H1 (cell line): ENCODE measurements around the gene KMT5B. TPM values are rescaled to one million over a fixed set of nuclear protein-coding genes. Genes with fewer than 3 reads are reported as not detected.

Experiments used
- CTCF ChIA-PET: fragments of 300-600 bp; sonication (Branson Sonifier 250); formaldehyde crosslinking; loops from one replicate; lab custom pipeline; 2021; ENCODE audit not compliant: partially characterized antibody; lab: Charles Lee
- POLR2A ChIA-PET: fragments of 300-600 bp; sonication (Branson Sonifier 250); formaldehyde crosslinking; loops from one replicate; lab custom pipeline; 2021; ENCODE audit warnings: inconsistent platforms; ENCODE audit not compliant: partially characterized antibody; lab: Charles Lee
- DNase-seq, 2 experiments: peaks; one replicate each; pipeline versions ENCODE4 v3.0.0 to v3.0.0-alpha.2; 2010 to 2022; ENCODE audit warnings: low spot score in 2 of 2, low read depth in 1 of 2, mixed read lengths in 1 of 2
- FAIRE-seq: peaks from 2 replicates; lab custom pipeline; 2011; peaks lifted over from hg19 to GRCh38; lab: Jason Lieb, UNC
- H2AFZ ChIP-seq: 2 replicates; pipeline ENCODE4 v1.8.1; 2012; ENCODE audit warnings: low read length, inconsistent platforms
- H2AK5ac ChIP-seq: 2 replicates; pipeline ENCODE4 v1.6.1; 2013; ENCODE audit warnings: low read depth, low read length
- H2BK120ac ChIP-seq: replicated peaks from 2 replicates; pipeline ENCODE3; 2013; ENCODE audit warnings: low read depth, low read length, inconsistent platforms
- H2BK12ac ChIP-seq: 2 replicates; pipeline ENCODE4 v1.6.1; 2013; ENCODE audit warnings: low read depth, low read length
- H2BK15ac ChIP-seq: 2 replicates; pipeline ENCODE4 v1.6.1; 2013; ENCODE audit warnings: low read length
- H2BK20ac ChIP-seq: 2 replicates; pipeline ENCODE4 v1.6.1; 2013; ENCODE audit warnings: low read length
- H2BK5ac ChIP-seq: 2 replicates; pipeline ENCODE4 v1.6.1; 2013; ENCODE audit warnings: low read depth, low read length
- H3K14ac ChIP-seq: 2 replicates; pipeline ENCODE4 v1.6.1; 2013; ENCODE audit warnings: inconsistent platforms; ENCODE audit not compliant: insufficient read length
- H3K18ac ChIP-seq: 2 replicates; pipeline ENCODE4 v1.6.1; 2013; ENCODE audit warnings: low read length; ENCODE audit errors: extremely low read depth
- H3K23ac ChIP-seq: 2 replicates; pipeline ENCODE4 v1.6.1; 2013; ENCODE audit warnings: inconsistent platforms; ENCODE audit not compliant: insufficient read length
- H3K23me2 ChIP-seq: 2 replicates; pipeline ENCODE4 v1.6.1; 2013; ENCODE audit warnings: low read depth, low read length
- H3K27ac ChIP-seq: 2 replicates; pipeline ENCODE4 v1.6.1; 2011; ENCODE audit warnings: low read depth, low read length, inconsistent platforms
- H3K27me3 ChIP-seq, 4 experiments: replicated peaks in 1 of 4; 1 replicate in 1 of 4; 2 replicates in 3 of 4; pipeline versions ENCODE4 v1.6.1 to v1.8.1; 2011 to 2013; ENCODE audit warnings: low read length in 3 of 4, mild to moderate bottlenecking in 3 of 4, inconsistent platforms in 2 of 4, mixed read lengths in 2 of 4, moderate library complexity in 1 of 4; ENCODE audit not compliant: control insufficient read depth in 3 of 4, insufficient read depth in 3 of 4; ENCODE audit errors: extremely low read depth in 1 of 4
- H3K36me3 ChIP-seq, 4 experiments: 2 replicates each; pipeline versions ENCODE4 v1.6.1 to v1.8.1; 2011 to 2013; ENCODE audit warnings: mild to moderate bottlenecking in 4 of 4, low read length in 3 of 4, moderate library complexity in 2 of 4, control low read depth in 1 of 4, inconsistent platforms in 1 of 4; ENCODE audit not compliant: insufficient read depth in 4 of 4, control insufficient read depth in 2 of 4
- H3K4ac ChIP-seq: replicated peaks from 2 replicates; pipeline ENCODE3; 2013; ENCODE audit warnings: low read length, low read depth, mixed read lengths, inconsistent platforms; ENCODE audit not compliant: insufficient read length
- H3K4me1 ChIP-seq, 4 experiments: replicated peaks in 1 of 4; 1 replicate in 1 of 4; 2 replicates in 3 of 4; pipeline versions ENCODE4 v1.6.1 to v1.8.1; 2011 to 2013; ENCODE audit warnings: low read length in 3 of 4, inconsistent platforms in 2 of 4, mixed read lengths in 1 of 4; ENCODE audit not compliant: insufficient read depth in 4 of 4, control insufficient read depth in 3 of 4
- H3K4me2 ChIP-seq, 2 experiments: 2 replicates each; pipeline versions ENCODE4 v1.6.1 to v1.8.1; 2011 to 2013; ENCODE audit warnings: low read depth in 2 of 2, low read length in 2 of 2, control low read depth in 1 of 2, inconsistent platforms in 1 of 2, mild to moderate bottlenecking in 1 of 2; ENCODE audit not compliant: insufficient read depth in 1 of 2
- H3K4me3 ChIP-seq, 4 experiments: fragments of 200-600, 300-600 bp in 1 of 4; sonication (generic), shearing (Covaris generic), sonication (Bioruptor Twin) in 1 of 4; 2 replicates each; pipeline versions ENCODE4 v1.5.1 to v1.8.1; 2011 to 2016; ENCODE audit warnings: low read length in 4 of 4, low read depth in 3 of 4, control low read depth in 2 of 4, inconsistent platforms in 2 of 4, mild to moderate bottlenecking in 2 of 4, mixed read lengths in 1 of 4, moderate library complexity in 1 of 4; ENCODE audit not compliant: insufficient read depth in 2 of 4; ENCODE audit errors: extremely low read depth in 1 of 4
- H3K56ac ChIP-seq: replicated peaks from 2 replicates; pipeline ENCODE3; 2013; ENCODE audit warnings: low read depth, mild to moderate bottlenecking, mixed read lengths, low read length, inconsistent platforms; ENCODE audit not compliant: insufficient read length
- H3K79me1 ChIP-seq: 2 replicates; pipeline ENCODE4 v1.6.1; 2013; ENCODE audit warnings: low read depth, low read length, control low read depth
- H3K79me2 ChIP-seq, 2 experiments: 2 replicates each; pipeline versions ENCODE4 v1.6.1 to v1.8.1; 2012 to 2013; ENCODE audit warnings: low read length in 2 of 2, mild to moderate bottlenecking in 2 of 2, inconsistent platforms in 1 of 2; ENCODE audit not compliant: insufficient read depth in 2 of 2, control insufficient read depth in 1 of 2
- H3K9ac ChIP-seq, 4 experiments: replicated peaks in 1 of 4; 1 replicate in 1 of 4; 2 replicates in 3 of 4; pipeline versions ENCODE4 v1.6.1 to v1.8.1; 2011 to 2013; ENCODE audit warnings: low read depth in 3 of 4, low read length in 3 of 4, control low read depth in 2 of 4, mild to moderate bottlenecking in 2 of 4, moderate library complexity in 2 of 4, inconsistent platforms in 1 of 4; ENCODE audit errors: extremely low read depth in 1 of 4
- H3K9me3 ChIP-seq, 2 experiments: 2 replicates each; pipeline versions ENCODE4 v1.6.1 to v1.8.1; 2012 to 2013; ENCODE audit warnings: mild to moderate bottlenecking in 2 of 2, moderate library complexity in 2 of 2, control low read depth in 1 of 2, inconsistent platforms in 1 of 2, low read depth in 1 of 2, low read length in 1 of 2, mixed read lengths in 1 of 2; ENCODE audit not compliant: insufficient read depth in 2 of 2
- H4K20me1 ChIP-seq, 2 experiments: replicated peaks in 1 of 2; 2 replicates each; pipeline versions ENCODE3 to v1.8.1; 2011 to 2013; ENCODE audit warnings: inconsistent platforms in 2 of 2, low read length in 2 of 2, mild to moderate bottlenecking in 1 of 2; ENCODE audit not compliant: insufficient read depth in 2 of 2, control insufficient read depth in 1 of 2
- H4K5ac ChIP-seq: 2 replicates; pipeline ENCODE4 v1.6.1; 2013; ENCODE audit warnings: low read length, low read depth, mixed read lengths, inconsistent platforms; ENCODE audit not compliant: insufficient read length
- H4K8ac ChIP-seq: 2 replicates; pipeline ENCODE4 v1.8.0; 2013; ENCODE audit warnings: mild to moderate bottlenecking, moderate library complexity, low read length, inconsistent platforms; ENCODE audit not compliant: insufficient read depth; ENCODE audit errors: extremely low read depth
- H4K91ac ChIP-seq: replicated peaks from 2 replicates; pipeline ENCODE3; 2013; ENCODE audit warnings: low read length, mixed read lengths, inconsistent platforms; ENCODE audit not compliant: insufficient read length
- CHD2 ChIP-seq: IDR thresholded peaks from 2 replicates; pipeline ENCODE4 v1.6.1; 2012; ENCODE audit warnings: low read length, improper control_type of control experiment
- EZH2 ChIP-seq: fragments of 200-600 bp; sonication (generic); IDR thresholded peaks from 2 replicates; pipeline ENCODE4 v1.7.1; 2012; ENCODE audit warnings: low read depth, mild to moderate bottlenecking, moderate library complexity, low read length, inconsistent platforms; ENCODE audit not compliant: severe bottlenecking
- KDM4A ChIP-seq: IDR thresholded peaks from one replicate; pipeline ENCODE4 v1.7.1; 2012; ENCODE audit warnings: low read depth, mild to moderate bottlenecking, moderate library complexity, low read length, inconsistent platforms; ENCODE audit not compliant: severe bottlenecking
- MAFK ChIP-seq: IDR thresholded peaks from 2 replicates; pipeline ENCODE4 v1.6.1; 2012; ENCODE audit warnings: low read depth, mild to moderate bottlenecking, improper control_type of control experiment, low read length
- NRF1 ChIP-seq: IDR thresholded peaks from 2 replicates; pipeline ENCODE4 v1.6.1; 2011; ENCODE audit warnings: mild to moderate bottlenecking, low read depth, low read length, improper control_type of control experiment
- POLR2AphosphoS5 ChIP-seq: IDR thresholded peaks from 2 replicates; pipeline ENCODE4 v1.6.1; 2011; ENCODE audit warnings: low read depth, low read length
- RAD21 ChIP-seq, 2 experiments: IDR thresholded peaks in 1 of 2; conservative IDR thresholded peaks in 1 of 2; 2 replicates each; pipeline ENCODE4 v1.6.1; 2011; ENCODE audit warnings: low read depth in 2 of 2, low read length in 2 of 2, improper control_type of control experiment in 1 of 2, inconsistent platforms in 1 of 2, mild to moderate bottlenecking in 1 of 2, moderate library complexity in 1 of 2
- RFX5 ChIP-seq: IDR thresholded peaks from 2 replicates; pipeline ENCODE4 v1.6.1; 2011; ENCODE audit warnings: low read depth, low read length, improper control_type of control experiment, borderline replicate concordance
- SP1 ChIP-seq: IDR thresholded peaks from 2 replicates; pipeline ENCODE4 v1.6.1; 2011; ENCODE audit warnings: low read depth, low read length
- SP2 ChIP-seq: IDR thresholded peaks from 2 replicates; pipeline ENCODE4 v1.6.1; 2012; ENCODE audit warnings: mild to moderate bottlenecking, low read length, inconsistent platforms
- TBP ChIP-seq: IDR thresholded peaks from 2 replicates; pipeline ENCODE4 v1.6.1; 2011; ENCODE audit warnings: low read depth, low read length, improper control_type of control experiment
- TEAD4 ChIP-seq: IDR thresholded peaks from 2 replicates; pipeline ENCODE4 v1.6.1; 2012; ENCODE audit warnings: low read depth, low read length, inconsistent platforms, mixed read lengths
- WGBS, 2 experiments: shearing (Covaris generic) in 1 of 2; methylation state at CpG; one replicate each; pipeline versions ENCODE4 v1.1.6 to v1.1.7; 2013 to 2015; ENCODE audit warnings: low lambda C conversion rate in 2 of 2, mixed read lengths in 2 of 2, inconsistent platforms in 1 of 2, low coverage in 1 of 2, missing lambda C conversion rate in 1 of 2; ENCODE audit not compliant: insufficient replicate concordance in 2 of 2, insufficient coverage in 1 of 2, insufficient read length in 1 of 2; ENCODE audit errors: extremely low coverage in 1 of 2, missing lambda C conversion rate in 1 of 2; 5-methylcytosine and 5-hydroxymethylcytosine counted together
- polyA plus RNA-seq, 7 experiments: library from polyadenylated mRNA; depleted of rRNA in 3 of 7; stranded (reverse) in 5 of 7; unstranded in 2 of 7; fragments of >200 nt in 5 of 7; fragments of 200-250 nt in 2 of 7; gene quantifications; 1 replicate in 5 of 7; 2 replicates in 1 of 7; 4 replicates in 1 of 7; pipeline versions ENCODE4 v1.2.1 to v1.2.3, GENCODE V29; 2011 to 2013; ENCODE audit warnings: missing spikeins in 2 of 7, mixed read lengths in 2 of 7
- total RNA-seq: library from RNA; stranded (reverse); fragmentation: NEBNext Ultra II Directional; extraction: Animal tissue kit (Norgen Biotek cat#: 25700); gene quantifications from 2 replicates; pipeline ENCODE4 v1.2.1, GENCODE V29; 2021

KMT5B gene
- total and polyA plus RNA-seq, 2 of the 8 experiments (the other 6 are each of a cell fraction or from before 2014, with no cell fraction given): 11.0 to 40.8 TPM

DNA sequence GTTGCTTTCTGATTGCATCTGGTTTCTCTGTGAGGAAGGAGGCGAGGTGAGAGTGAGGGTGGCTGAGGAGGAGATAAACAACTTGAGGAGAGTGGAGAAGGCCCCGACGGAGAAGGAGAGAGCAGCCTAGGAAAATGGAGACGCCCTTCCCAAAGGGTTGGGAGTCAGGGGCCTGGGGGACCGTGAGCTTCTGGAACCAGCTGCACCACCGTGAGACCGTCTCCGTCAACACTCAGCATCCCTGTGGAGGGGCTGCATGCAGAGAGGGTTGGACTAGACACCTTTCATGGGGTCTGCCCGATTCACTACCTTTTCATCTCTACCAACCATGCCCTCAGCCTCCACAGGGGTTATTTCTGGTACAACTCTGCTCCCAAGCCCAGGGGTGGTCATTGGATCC, 13.3 kb upstream of the KMT5B start:
- H2BK12ac ChIP-seq: no peak overlapping the region
- H3K56ac ChIP-seq: no peak overlapping the region
- H3K79me2 ChIP-seq: no peaks in the 10 kb centered on the region
- no peak overlapping the region for H4K91ac ChIP-seq
- H3K4me1 ChIP-seq: no peaks in the 10 kb centered on the region
- H3K18ac ChIP-seq: no peak overlapping the region
- H2AFZ ChIP-seq: no peak overlapping the region
- WGBS, 2 experiments: 96% methylated on average over 9 of the region's 9 CpGs; no CpG with 5 or more reads in 1 of the 2 experiments
- H3K23me2 ChIP-seq: no peaks in the 10 kb centered on the region
- H3K36me3 ChIP-seq: no peaks in the 10 kb centered on the region
- TF ChIP-seq NRF1 (no peak), SP2 (no peak), POLR2AphosphoS5 (no peak), RFX5 (no peak), EZH2 (no peak), RAD21 (IDR thresholded peaks at IDR 0.05 in 1 of 2, conservative IDR thresholded peaks at IDR 0.05 in 1 of 2; ENCODE audit: low read depth in 2 of 2, low read length in 2 of 2) (no peak), TBP (no peak), KDM4A (no peak), SP1 (no peak), MAFK (no peak), TEAD4 (no peak), CHD2 (no peak)
- TF ChIP-seq, all 59 proteins: peak for 0
- Histone ChIP-seq H4K5ac (no peak overlapping the region), H4K20me1 (peaks cover 0 to 2% of the 10 kb centered on the region in 2 experiments), H3K4ac (no peak overlapping the region), H2BK15ac (no peak overlapping the region), H3K4me3 (no peak overlapping the region), H3K27me3 (peaks cover 0 to 2% (median 0%) of the 10 kb centered on the region in 4 experiments; a peak in 1 of 7 replicates), H3K79me1 (no peaks in the 10 kb centered on the region), H3K4me2 (no peak overlapping the region), H3K27ac (no peak overlapping the region), H2AK5ac (no peak overlapping the region), H2BK5ac (no peak overlapping the region; the same call in 1 of the 2 replicates), H2BK120ac (no peak overlapping the region), H3K9me3 (peaks cover 4% of the 10 kb centered on the region in 2 experiments; a peak in 2 of 4 replicates), H3K9ac (no peak overlapping the region), H3K14ac (no peak overlapping the region), H4K8ac (no peak overlapping the region), H3K23ac (no peak overlapping the region), H2BK20ac (no peak overlapping the region)
- DNase-seq (no peak), FAIRE-seq (no peak)
- POLR2A ChIA-PET: interaction anchor here (3.7 kb wide), 1 partner anchor 12 kb away, joined by 17 read pairs; the partner anchor contains the start of gene KMT5B
- CTCF ChIA-PET: no interaction called here
